HepG2 (cell line): ENCODE data around the gene LSM2. TPM values are rescaled to one million over a fixed set of nuclear protein-coding genes. Genes with fewer than 3 reads are reported as not detected.

Experiments
- CBX1 ChIP-seq: IDR thresholded peaks from one replicate; pipeline ENCODE4 v1.6.1; 2016; ENCODE audit warnings: antibody characterized with exemption, low read depth
- ELF3 ChIP-seq: IDR thresholded peaks from 2 replicates; pipeline ENCODE4 v1.6.1; 2016; ENCODE audit warnings: missing genetic modification reagents, missing compliant biosample characterization
- ERF ChIP-seq: IDR thresholded peaks from 2 replicates; pipeline ENCODE4 v1.6.1; 2018; ENCODE audit warnings: missing biosample characterization, missing genetic modification reagents
- ESRRA ChIP-seq: sonication (generic); formaldehyde crosslinking; IDR thresholded peaks from 2 replicates; pipeline ENCODE4 v1.5.1; 2020; ENCODE audit warnings: mild to moderate bottlenecking, low read depth, missing genetic modification reagents
- FIP1L1 ChIP-seq: fragments of 200-400 bp; formaldehyde crosslinking; IDR thresholded peaks from 2 replicates; pipeline ENCODE4 v1.6.1; 2018; ENCODE audit warnings: low read depth, mild to moderate bottlenecking, low read length, moderate library complexity, borderline replicate concordance; ENCODE audit not compliant: insufficient read depth
- FOXK2 ChIP-seq: fragments of 450-650 bp; IDR thresholded peaks from 2 replicates; pipeline ENCODE4 v1.6.1; 2016
- HNF4A ChIP-seq: sonication (generic); formaldehyde crosslinking; IDR thresholded peaks from 2 replicates; pipeline ENCODE4 v1.4.0; 2020; ENCODE audit warnings: missing genetic modification reagents
- MAFG ChIP-seq: sonication (generic); formaldehyde crosslinking; IDR thresholded peaks from 2 replicates; pipeline ENCODE4 v1.5.1; 2020; ENCODE audit warnings: mild to moderate bottlenecking, missing genetic modification reagents
- MEF2D ChIP-seq: sonication (generic); formaldehyde crosslinking; IDR thresholded peaks from 2 replicates; pipeline ENCODE4 v1.5.1; 2020; ENCODE audit warnings: mild to moderate bottlenecking, missing genetic modification reagents
- NCOA1 ChIP-seq: sonication (generic); formaldehyde crosslinking; IDR thresholded peaks from 2 replicates; pipeline ENCODE4 v1.9.0; 2021; ENCODE audit warnings: missing genetic modification reagents
- NFIC ChIP-seq: IDR thresholded peaks from 2 replicates; pipeline ENCODE4 v1.6.1; 2012; ENCODE audit warnings: mild to moderate bottlenecking, low read length, inconsistent platforms
- RORA ChIP-seq: sonication (generic); formaldehyde crosslinking; IDR thresholded peaks from 2 replicates; pipeline ENCODE4 v1.5.0; 2020; ENCODE audit warnings: mild to moderate bottlenecking, missing genetic modification reagents, moderate library complexity
- SMC3 ChIP-seq: IDR thresholded peaks from 2 replicates; pipeline ENCODE4 v1.6.1; 2011; ENCODE audit warnings: low read length, improper control_type of control experiment
- TAF1 ChIP-seq: sonication (generic); formaldehyde crosslinking; IDR thresholded peaks from 2 replicates; pipeline ENCODE4 v1.4.0; 2020; ENCODE audit warnings: missing genetic modification reagents
- ZBTB38 ChIP-seq: sonication (generic); formaldehyde crosslinking; IDR thresholded peaks from 2 replicates; pipeline ENCODE4 v1.5.1; 2020; ENCODE audit warnings: mild to moderate bottlenecking, missing genetic modification reagents
- ZC3H13 ChIP-seq: sonication (generic); formaldehyde crosslinking; IDR thresholded peaks from 2 replicates; pipeline ENCODE4 v1.8.1; 2023; ENCODE audit warnings: mild to moderate bottlenecking, missing genetic modification reagents, moderate library complexity
- ZNF230 ChIP-seq: sonication (generic); formaldehyde crosslinking; IDR thresholded peaks from 2 replicates; pipeline ENCODE4 v1.4.0; 2020; ENCODE audit warnings: mild to moderate bottlenecking, missing genetic modification reagents
- ZNF530 ChIP-seq: sonication (generic); formaldehyde crosslinking; IDR thresholded peaks from 2 replicates; pipeline ENCODE4 v1.5.0; 2020; ENCODE audit warnings: low read depth, mild to moderate bottlenecking, missing genetic modification reagents
- ZNF629 ChIP-seq: sonication (generic); formaldehyde crosslinking; conservative IDR thresholded peaks from 2 replicates; pipeline ENCODE4 v1.5.0; 2020; ENCODE audit warnings: missing genetic modification reagents
- polyA plus RNA-seq, 8 experiments: library from polyadenylated mRNA; depleted of rRNA in 3 of 8; stranded (reverse) in 7 of 8; unstranded in 1 of 8; fragments of >200 nt; fragmentation: Illumina TruSeq in 4 of 8; extraction: Trizol in 4 of 8; gene quantifications; 2 replicates each; pipeline versions ENCODE4 v1.2.1 to v1.2.3, GENCODE V29; 2011 to 2016; ENCODE audit warnings: low read depth in 4 of 8, missing spikeins in 1 of 8, mixed read lengths in 1 of 8; ENCODE audit not compliant: insufficient read depth in 1 of 8
- total RNA-seq, 5 experiments: library from RNA; depleted of rRNA; stranded (reverse); fragments of >200 nt; fragmentation: Illumina TruSeq; extraction: Trizol; gene quantifications; 2 replicates each; pipeline ENCODE4 v1.2.3, GENCODE V29; 2016; ENCODE audit warnings: low read depth in 1 of 5
- TF ChIP-seq, protein P1 (sequence below): sonication (generic); formaldehyde crosslinking; IDR thresholded peaks from 2 replicates; pipeline ENCODE4 v1.9.0; 2021; ENCODE audit warnings: missing genetic modification reagents, mild to moderate bottlenecking, borderline replicate concordance
- TF ChIP-seq, protein P2 (sequence below): sonication (generic); formaldehyde crosslinking; IDR thresholded peaks from 2 replicates; pipeline ENCODE4 v1.5.0; 2020; ENCODE audit warnings: missing genetic modification reagents
- TF ChIP-seq, protein P3 (sequence below), 2 experiments: IDR thresholded peaks; 2 replicates each; pipeline ENCODE4 v1.6.1; 2011 to 2012; ENCODE audit warnings: low read length in 2 of 2, borderline replicate concordance in 1 of 2, low read depth in 1 of 2, mild to moderate bottlenecking in 1 of 2, moderate library complexity in 1 of 2
- TF ChIP-seq, protein P4 (sequence below): IDR thresholded peaks from 2 replicates; pipeline ENCODE4 v1.6.1; 2016; ENCODE audit warnings: missing compliant biosample characterization, missing genetic modification reagents, borderline replicate concordance

LSM2 gene
- total and polyA plus RNA-seq, 2 of the 13 experiments (the other 11 are each of a cell fraction or from before 2014, with no cell fraction given), result 69.4 to 90.5 TPM

DNA sequence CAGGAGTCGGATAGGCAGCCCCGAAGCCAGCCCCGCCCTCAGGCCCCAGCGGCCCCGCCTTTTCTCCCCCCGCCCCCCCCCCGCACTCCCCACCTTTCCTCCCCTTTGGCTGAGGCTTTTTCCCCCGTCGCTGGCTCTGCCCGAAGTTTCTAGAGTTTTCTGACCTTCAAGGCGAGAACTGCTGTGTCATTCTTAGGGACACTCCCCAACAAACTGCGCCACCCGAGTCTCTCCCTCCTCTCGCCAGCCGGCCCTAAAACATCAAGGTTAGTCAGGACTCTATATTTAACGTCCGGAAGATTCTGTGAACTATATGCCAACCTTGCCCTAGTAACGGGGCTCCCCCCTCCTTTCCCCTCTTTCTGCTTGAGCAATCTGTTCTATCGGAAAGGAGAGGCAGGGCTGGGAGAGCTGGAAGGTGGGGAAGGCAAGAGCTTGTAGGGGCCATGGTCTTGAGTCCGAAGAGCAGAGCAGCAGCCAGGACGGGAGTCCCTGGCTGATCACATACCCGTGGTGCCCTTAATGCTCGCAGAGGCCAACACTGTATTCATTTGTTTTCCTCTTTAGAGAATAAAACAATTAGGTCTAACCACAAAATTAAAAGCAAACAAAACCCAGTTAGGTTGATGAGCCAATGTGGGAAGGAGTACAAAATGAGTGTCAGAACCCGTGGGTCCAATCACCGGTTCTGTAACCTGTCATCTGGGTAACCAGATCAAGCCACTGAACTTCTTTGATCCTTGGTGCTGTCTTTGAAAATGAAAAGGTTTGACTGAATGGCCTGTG lies 15.5 kb upstream of the LSM2 start (continued):
- TF ChIP-seq, protein P1, sequence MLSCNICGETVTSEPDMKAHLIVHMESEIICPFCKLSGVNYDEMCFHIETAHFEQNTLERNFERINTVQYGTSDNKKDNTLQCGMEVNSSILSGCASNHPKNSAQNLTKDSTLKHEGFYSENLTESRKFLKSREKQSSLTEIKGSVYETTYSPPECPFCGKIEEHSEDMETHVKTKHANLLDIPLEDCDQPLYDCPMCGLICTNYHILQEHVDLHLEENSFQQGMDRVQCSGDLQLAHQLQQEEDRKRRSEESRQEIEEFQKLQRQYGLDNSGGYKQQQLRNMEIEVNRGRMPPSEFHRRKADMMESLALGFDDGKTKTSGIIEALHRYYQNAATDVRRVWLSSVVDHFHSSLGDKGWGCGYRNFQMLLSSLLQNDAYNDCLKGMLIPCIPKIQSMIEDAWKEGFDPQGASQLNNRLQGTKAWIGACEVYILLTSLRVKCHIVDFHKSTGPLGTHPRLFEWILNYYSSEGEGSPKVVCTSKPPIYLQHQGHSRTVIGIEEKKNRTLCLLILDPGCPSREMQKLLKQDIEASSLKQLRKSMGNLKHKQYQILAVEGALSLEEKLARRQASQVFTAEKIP (CRISPR knock-in tag), result no peak
- TF ChIP-seq FIP1L1 (no peak), ESRRA (CRISPR knock-in tag) (0 out of 2 replicates have a peak, but pooled peaks have one; percentile 39), FOXK2 (no peak), ZC3H13 (CRISPR knock-in tag) (0 out of 2 replicates have a peak, but pooled peaks have one; percentile 58), ELF3 (0 out of 2 replicates have a peak, but pooled peaks have one; percentile 7), ZNF530 (no peak), CBX1 (no peak), MAFG (CRISPR knock-in tag) (0 out of 2 replicates have a peak, but pooled peaks have one; percentile 50), NCOA1 (no peak), ZNF629 (0 out of 2 replicates have a peak, but pooled peaks have one; percentile 6), ZNF230 (CRISPR knock-in tag) (0 out of 2 replicates have a peak, but pooled peaks have one; percentile 22), ZBTB38 (CRISPR knock-in tag) (no peak), SMC3 (0 out of 2 replicates have a peak, but pooled peaks have one; percentile 17), MEF2D (CRISPR knock-in tag) (peak; percentile 32; the same call in 1 of the 2 replicates), NFIC (no peak), HNF4A (CRISPR knock-in tag) (peak; percentile 69), RORA (no peak), TAF1 (CRISPR knock-in tag) (peak; percentile 65), ERF (CRISPR knock-in tag) (no peak)
- TF ChIP-seq, protein P2, sequence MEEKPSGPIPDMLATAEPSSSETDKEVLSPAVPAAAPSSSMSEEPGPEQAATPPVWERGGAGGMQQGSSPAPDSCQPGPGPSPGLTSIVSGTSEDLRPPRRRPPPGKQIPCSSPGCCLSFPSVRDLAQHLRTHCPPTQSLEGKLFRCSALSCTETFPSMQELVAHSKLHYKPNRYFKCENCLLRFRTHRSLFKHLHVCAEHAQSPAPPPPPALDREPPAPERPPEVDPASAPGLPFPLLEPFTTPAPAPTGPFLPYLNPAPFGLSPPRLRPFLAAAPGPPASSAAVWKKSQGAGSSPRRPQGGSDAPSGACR (CRISPR knock-in tag), result 0 out of 2 replicates have a peak, but pooled peaks have one; percentile 12
- TF ChIP-seq, protein P3, sequence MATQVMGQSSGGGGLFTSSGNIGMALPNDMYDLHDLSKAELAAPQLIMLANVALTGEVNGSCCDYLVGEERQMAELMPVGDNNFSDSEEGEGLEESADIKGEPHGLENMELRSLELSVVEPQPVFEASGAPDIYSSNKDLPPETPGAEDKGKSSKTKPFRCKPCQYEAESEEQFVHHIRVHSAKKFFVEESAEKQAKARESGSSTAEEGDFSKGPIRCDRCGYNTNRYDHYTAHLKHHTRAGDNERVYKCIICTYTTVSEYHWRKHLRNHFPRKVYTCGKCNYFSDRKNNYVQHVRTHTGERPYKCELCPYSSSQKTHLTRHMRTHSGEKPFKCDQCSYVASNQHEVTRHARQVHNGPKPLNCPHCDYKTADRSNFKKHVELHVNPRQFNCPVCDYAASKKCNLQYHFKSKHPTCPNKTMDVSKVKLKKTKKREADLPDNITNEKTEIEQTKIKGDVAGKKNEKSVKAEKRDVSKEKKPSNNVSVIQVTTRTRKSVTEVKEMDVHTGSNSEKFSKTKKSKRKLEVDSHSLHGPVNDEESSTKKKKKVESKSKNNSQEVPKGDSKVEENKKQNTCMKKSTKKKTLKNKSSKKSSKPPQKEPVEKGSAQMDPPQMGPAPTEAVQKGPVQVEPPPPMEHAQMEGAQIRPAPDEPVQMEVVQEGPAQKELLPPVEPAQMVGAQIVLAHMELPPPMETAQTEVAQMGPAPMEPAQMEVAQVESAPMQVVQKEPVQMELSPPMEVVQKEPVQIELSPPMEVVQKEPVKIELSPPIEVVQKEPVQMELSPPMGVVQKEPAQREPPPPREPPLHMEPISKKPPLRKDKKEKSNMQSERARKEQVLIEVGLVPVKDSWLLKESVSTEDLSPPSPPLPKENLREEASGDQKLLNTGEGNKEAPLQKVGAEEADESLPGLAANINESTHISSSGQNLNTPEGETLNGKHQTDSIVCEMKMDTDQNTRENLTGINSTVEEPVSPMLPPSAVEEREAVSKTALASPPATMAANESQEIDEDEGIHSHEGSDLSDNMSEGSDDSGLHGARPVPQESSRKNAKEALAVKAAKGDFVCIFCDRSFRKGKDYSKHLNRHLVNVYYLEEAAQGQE (IDR thresholded peaks at IDR 0.05; ENCODE audit: borderline replicate concordance in 1 of 2, low read depth in 1 of 2, low read length in 2 of 2), result peak in 1 of 2 experiments; percentile 49; a peak in 1 of 4 replicates
- TF ChIP-seq, protein P4, sequence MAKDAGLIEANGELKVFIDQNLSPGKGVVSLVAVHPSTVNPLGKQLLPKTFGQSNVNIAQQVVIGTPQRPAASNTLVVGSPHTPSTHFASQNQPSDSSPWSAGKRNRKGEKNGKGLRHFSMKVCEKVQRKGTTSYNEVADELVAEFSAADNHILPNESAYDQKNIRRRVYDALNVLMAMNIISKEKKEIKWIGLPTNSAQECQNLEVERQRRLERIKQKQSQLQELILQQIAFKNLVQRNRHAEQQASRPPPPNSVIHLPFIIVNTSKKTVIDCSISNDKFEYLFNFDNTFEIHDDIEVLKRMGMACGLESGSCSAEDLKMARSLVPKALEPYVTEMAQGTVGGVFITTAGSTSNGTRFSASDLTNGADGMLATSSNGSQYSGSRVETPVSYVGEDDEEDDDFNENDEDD (CRISPR knock-in tag), result peak; percentile 62; the same call in 1 of the 2 replicates
